ENCODE data around the gene CSF2RB. TPM values are rescaled to one million over a fixed set of nuclear protein-coding genes. Genes with fewer than 3 reads are reported as not detected.

The CSF2RB gene
- total and polyA plus RNA-seq, 10 of the 15 experiments (the other 5 are each of a cell fraction or from before 2014, with no cell fraction given), result 0.82 to 12.5 (median 5.4) TPM

- H4K20me1 ChIP-seq (ENCODE audit: control insufficient read depth, insufficient read depth), result no peaks in the 10 kb centered on the region
- TF ChIP-seq RFX5 (IDR thresholded peaks at IDR 0.05; ENCODE audit: low read depth, low read length) (no peak), NR2F1 (conservative IDR thresholded peaks at IDR 0.05) (no peak), ZNF384 (IDR thresholded peaks at IDR 0.05; ENCODE audit: borderline replicate concordance, low read depth, low read length) (no peak), ZBTB4 (CRISPR knock-in tag; IDR thresholded peaks at IDR 0.05) (no peak)
- no peaks in the 10 kb centered on the region for H3K79me2 ChIP-seq (ENCODE audit: control insufficient read depth, insufficient read depth, low read length)
- ATAC-seq, result no peak
- WGBS (ENCODE audit: insufficient coverage, insufficient replicate concordance, low lambda C conversion rate, missing lambda C conversion rate), result 56% methylated on average over 6 of the region's 6 CpGs
- ChIA-PET CTCF (interaction anchor here (0.8 to 3.7 kb wide), 6 partner anchors 11 to 73 kb away, joined by 3 to 16 read pairs (median 3); no protein-coding TSS in a partner anchor), RAD21 (ENCODE audit: unreplicated experiment) (no interaction called here), POLR2A (interaction anchor here (0.6 to 6.1 kb wide), 5 partner anchors 10 to 654 kb away, joined by 3 to 51 read pairs (median 5); partner anchors contain the start of gene NCF4), SMC1A (ENCODE audit: uncharacterized antibody, unreplicated experiment) (interaction anchor here (0.7 to 7.8 kb wide), 4 partner anchors 10 to 45 kb away, joined by 3 to 72 read pairs (median 14); partner anchors contain the start of genes CSF2RB and NCF4)
- H3K4me2 ChIP-seq (ENCODE audit: control insufficient read depth, insufficient read depth), result no peak overlapping the region
- H2AFZ ChIP-seq (ENCODE audit: control insufficient read depth, low read depth, low read length), result no peak overlapping the region
- no peak overlapping the region for H3K27ac ChIP-seq (ENCODE audit: control insufficient read depth, insufficient read depth)
- H3K36me3 ChIP-seq (ENCODE audit: control insufficient read depth in 2 of 2, insufficient read depth in 2 of 2, low read length in 1 of 2), result no peaks in the 10 kb centered on the region
- no peaks in the 10 kb centered on the region; the same call in 1 of the 3 replicates for H3K9me3 ChIP-seq (replicated peaks; ENCODE audit: control insufficient read depth, insufficient read depth, low read length)
- no peak overlapping the region for H3K4me3 ChIP-seq
- H3K27me3 ChIP-seq (replicated peaks in 1 of 2; ENCODE audit: control insufficient read depth in 2 of 2, insufficient read depth in 2 of 2, low read length in 1 of 2), result no peaks in the 10 kb centered on the region
- no peak overlapping the region for H3K9ac ChIP-seq (ENCODE audit: control insufficient read depth, insufficient read depth, low read length)
- FAIRE-seq, result no peak
- in situ Hi-C loops (cut with MboI), result no loop called here
- no TSS peak for BruUV-seq (replicated peaks)
- intact Hi-C loops (cut with micrococcal nuclease; ENCODE audit: unreplicated experiment), result no loop called here
- DNase-seq (ENCODE audit: low read depth, low spot score), result no peak
- H3K4me1 ChIP-seq (ENCODE audit: control insufficient read depth, insufficient read depth, low read length), result peaks cover 33% of the 10 kb centered on the region
Observed at GRCh38 chr22:36904260-36904880, 9.1 kb upstream of the CSF2RB start.

Measured in GM12878 (cell line).